GM12878 (cell line): ENCODE results near the gene ARL5B. TPM values are rescaled to one million over a fixed set of nuclear protein-coding genes. Genes with fewer than 3 reads are reported as not detected.

Experiments used
- BRCA1 ChIP-seq: IDR thresholded peaks from 2 replicates; pipeline ENCODE4 v1.6.1; 2011; ENCODE audit warnings: low read depth, low read length, improper control_type of control experiment
- CBX3 ChIP-seq: fragments of 200-600 bp; sonication (generic); IDR thresholded peaks from 2 replicates; pipeline ENCODE4 v1.6.1; 2016; ENCODE audit warnings: low read depth, borderline replicate concordance
- CTCF ChIP-seq, 3 experiments: IDR thresholded peaks in 2 of 3; conservative IDR thresholded peaks in 1 of 3; 2 replicates each; pipeline ENCODE4 v1.5.1; 2011; ENCODE audit warnings: low read depth in 3 of 3, low read length in 3 of 3, mild to moderate bottlenecking in 3 of 3, control low read depth in 2 of 3, moderate library complexity in 2 of 3, inconsistent platforms in 1 of 3, mixed read lengths in 1 of 3; ENCODE audit not compliant: control insufficient read depth in 2 of 3, insufficient read depth in 1 of 3; ENCODE audit errors: extremely low read depth in 1 of 3
- EP300 ChIP-seq, 2 experiments: fragments of 150-350 bp in 1 of 2; IDR thresholded peaks; 2 replicates each; pipeline ENCODE4 v1.6.1; 2011 to 2012; ENCODE audit warnings: low read depth in 2 of 2, low read length in 2 of 2, borderline replicate concordance in 1 of 2, improper control_type of control experiment in 1 of 2, inconsistent platforms in 1 of 2; ENCODE audit not compliant: control insufficient read depth in 1 of 2
- GABPA ChIP-seq: IDR thresholded peaks from 2 replicates; pipeline ENCODE4 v1.6.1; 2014; ENCODE audit warnings: antibody characterized with exemption, low read depth, mild to moderate bottlenecking, inconsistent platforms
- HDAC6 ChIP-seq: fragments of 200-600 bp; sonication (generic); IDR thresholded peaks from one replicate; pipeline ENCODE4 v1.8.0; 2017; ENCODE audit warnings: antibody characterized with exemption; ENCODE audit not compliant: unreplicated experiment
- HDGF ChIP-seq: fragments of 450-650 bp; IDR thresholded peaks from 2 replicates; pipeline ENCODE4 v1.6.1; 2016; ENCODE audit warnings: antibody characterized with exemption
- IKZF2 ChIP-seq, 2 experiments: fragments of 450-650 bp; IDR thresholded peaks; 2 replicates each; pipeline ENCODE4 v1.6.1; 2017; ENCODE audit warnings: mild to moderate bottlenecking in 2 of 2, moderate library complexity in 2 of 2
- NFYB ChIP-seq: IDR thresholded peaks from 2 replicates; pipeline ENCODE4 v1.6.1; 2011; ENCODE audit warnings: low read depth, mild to moderate bottlenecking, low read length, improper control_type of control experiment, moderate library complexity; ENCODE audit not compliant: insufficient read depth
- NR2C2 ChIP-seq: IDR thresholded peaks from 2 replicates; pipeline ENCODE4 v1.6.1; 2011; ENCODE audit warnings: borderline replicate concordance, low read depth; ENCODE audit not compliant: control insufficient read depth, insufficient read length
- PBX3 ChIP-seq: IDR thresholded peaks from 2 replicates; pipeline ENCODE4 v1.6.1; 2011; ENCODE audit warnings: mild to moderate bottlenecking, low read depth, low read length, moderate library complexity; ENCODE audit not compliant: insufficient replicate concordance
- PKNOX1 ChIP-seq: fragments of 450-650 bp; IDR thresholded peaks from 2 replicates; pipeline ENCODE4 v1.6.1; 2016; ENCODE audit warnings: mild to moderate bottlenecking
- POLR2A ChIP-seq: IDR thresholded peaks from 2 replicates; pipeline ENCODE4 v1.6.1; 2011; ENCODE audit warnings: low read depth, mild to moderate bottlenecking, low read length
- POLR2AphosphoS5 ChIP-seq: IDR thresholded peaks from 2 replicates; pipeline ENCODE4 v1.6.1; 2011; ENCODE audit warnings: mild to moderate bottlenecking, low read length, inconsistent platforms
- RELA ChIP-seq: fragments of 450-650 bp; IDR thresholded peaks from 2 replicates; pipeline ENCODE4 v1.8.0; 2014; ENCODE audit warnings: borderline replicate concordance; ENCODE audit not compliant: partially characterized antibody
- RELB ChIP-seq: fragments of 450-650 bp; IDR thresholded peaks from 2 replicates; pipeline ENCODE4 v1.6.1; 2017; ENCODE audit warnings: low read depth, mild to moderate bottlenecking, moderate library complexity
- SMARCA5 ChIP-seq: fragments of 450-650 bp; IDR thresholded peaks from 2 replicates; pipeline ENCODE4 v1.6.1; 2017; ENCODE audit warnings: mild to moderate bottlenecking
- SMC3 ChIP-seq: IDR thresholded peaks from 2 replicates; pipeline ENCODE4 v1.6.1; 2011; ENCODE audit warnings: low read length, improper control_type of control experiment, borderline replicate concordance
- TBL1XR1 ChIP-seq: IDR thresholded peaks from 2 replicates; pipeline ENCODE4 v1.6.1; 2012; ENCODE audit warnings: low read depth, low read length, improper control_type of control experiment
- ZBTB11 ChIP-seq: fragments of 450-650 bp; formaldehyde crosslinking; IDR thresholded peaks from 2 replicates; pipeline ENCODE4 v1.5.0; 2022; ENCODE audit warnings: mild to moderate bottlenecking, missing genetic modification characterization
- polyA plus RNA-seq, 11 experiments: library from polyadenylated mRNA; depleted of rRNA in 4 of 11; unstranded in 6 of 11; stranded (reverse) in 5 of 11; fragments of >200 nt; fragmentation: Nextera tagmentation in 4 of 11; fragmentation: Illumina TruSeq in 1 of 11; extraction: Ambion mirVana in 4 of 11; extraction: Trizol in 1 of 11; gene quantifications; 1 replicate in 1 of 11; 2 replicates in 10 of 11; pipeline versions ENCODE4 v1.2.1 to v1.2.3, GENCODE V29; 2011 to 2016; ENCODE audit warnings: inconsistent platforms in 2 of 11, missing spikeins in 2 of 11, low read depth in 1 of 11
- total RNA-seq, 4 experiments: library from RNA; depleted of rRNA in 3 of 4; stranded (reverse); fragments of >200 nt in 3 of 4; fragmentation: Illumina TruSeq in 1 of 4; extraction: Trizol in 1 of 4; gene quantifications; 2 replicates each; pipeline versions ENCODE4 v1.2.1 to v1.2.3, GENCODE V29; 2013 to 2021

Gene ARL5B
- total and polyA plus RNA-seq, 10 of the 15 experiments (the other 5 are each of a cell fraction or from before 2014, with no cell fraction given), result 2.5 to 20.7 (median 9.1) TPM

- TF ChIP-seq CTCF (IDR thresholded peaks at IDR 0.05 in 2 of 3, conservative IDR thresholded peaks at IDR 0.05 in 1 of 3; ENCODE audit: control insufficient read depth in 2 of 3, extremely low read depth in 1 of 3, insufficient read depth in 1 of 3, low read depth in 3 of 3, low read length in 3 of 3) (no peak), HDGF (no peak), EP300 (IDR thresholded peaks at IDR 0.05; ENCODE audit: borderline replicate concordance in 1 of 2, control insufficient read depth in 1 of 2, low read depth in 2 of 2, low read length in 2 of 2) (no peak), CBX3 (no peak), BRCA1 (no peak), RELB (no peak), GABPA (no peak), ZBTB11 (CRISPR knock-in tag) (no peak), POLR2A (no peak), RELA (no peak), TBL1XR1 (no peak), PKNOX1 (peak; percentile 32), POLR2AphosphoS5 (peak; percentile 75), HDAC6 (no peak), PBX3 (no peak), NFYB (no peak), IKZF2 (IDR thresholded peaks at IDR 0.05) (peak in 1 of 2 experiments; percentile 1; a peak in 1 of 4 replicates), SMC3 (no peak), SMARCA5 (peak; percentile 75; the same call in 1 of the 2 replicates), NR2C2 (no peak)
Measured at GRCh38 chr10:18658271-18659124, 733 bp upstream of the ARL5B start (continued).
